Measurements from ENCODE around the gene DTNB. TPM values are rescaled to one million over a fixed set of nuclear protein-coding genes. Genes with fewer than 3 reads are reported as not detected.
"Not testable (repeated sequence)": the region's sequence is repeated elsewhere in the genome, so short reads cannot be mapped to it uniquely, and the experiment has no call there.

The DTNB gene
- total RNA-seq, 1 donor from 2014 or later, result 17.9 TPM

DNA sequence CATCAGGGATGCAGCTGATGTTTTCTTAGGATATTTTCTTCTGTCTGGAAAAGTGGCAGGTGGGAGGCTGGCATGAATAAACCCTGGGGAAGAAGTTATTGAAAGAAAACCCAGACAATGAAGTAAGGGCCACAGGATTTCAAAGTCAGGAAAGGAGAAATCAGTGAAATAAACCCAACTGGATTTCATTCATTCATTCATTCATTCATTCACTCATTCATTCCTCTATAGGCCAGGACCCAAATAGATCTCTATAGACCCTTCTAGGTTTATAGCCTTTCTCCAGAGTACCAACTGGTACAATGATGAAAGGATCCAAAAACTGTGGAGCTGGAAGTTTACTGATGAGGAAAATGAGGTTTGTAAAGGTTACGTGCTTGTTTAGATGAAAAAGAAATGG is 264.3 kb downstream of the DTNB start:
- H3K4me3 ChIP-seq, result no peak overlapping the region
- H3K9me3 ChIP-seq, result no peaks in the 10 kb centered on the region
- H3K27me3 ChIP-seq, result no peaks in the 10 kb centered on the region
- intact Hi-C loops (cut with DNase I), result no loop called here
- no peaks in the 10 kb centered on the region for H3K4me1 ChIP-seq
- TF ChIP-seq POLR2A (IDR thresholded peaks at IDR 0.05), result no peak
- TF ChIP-seq, protein P1, sequence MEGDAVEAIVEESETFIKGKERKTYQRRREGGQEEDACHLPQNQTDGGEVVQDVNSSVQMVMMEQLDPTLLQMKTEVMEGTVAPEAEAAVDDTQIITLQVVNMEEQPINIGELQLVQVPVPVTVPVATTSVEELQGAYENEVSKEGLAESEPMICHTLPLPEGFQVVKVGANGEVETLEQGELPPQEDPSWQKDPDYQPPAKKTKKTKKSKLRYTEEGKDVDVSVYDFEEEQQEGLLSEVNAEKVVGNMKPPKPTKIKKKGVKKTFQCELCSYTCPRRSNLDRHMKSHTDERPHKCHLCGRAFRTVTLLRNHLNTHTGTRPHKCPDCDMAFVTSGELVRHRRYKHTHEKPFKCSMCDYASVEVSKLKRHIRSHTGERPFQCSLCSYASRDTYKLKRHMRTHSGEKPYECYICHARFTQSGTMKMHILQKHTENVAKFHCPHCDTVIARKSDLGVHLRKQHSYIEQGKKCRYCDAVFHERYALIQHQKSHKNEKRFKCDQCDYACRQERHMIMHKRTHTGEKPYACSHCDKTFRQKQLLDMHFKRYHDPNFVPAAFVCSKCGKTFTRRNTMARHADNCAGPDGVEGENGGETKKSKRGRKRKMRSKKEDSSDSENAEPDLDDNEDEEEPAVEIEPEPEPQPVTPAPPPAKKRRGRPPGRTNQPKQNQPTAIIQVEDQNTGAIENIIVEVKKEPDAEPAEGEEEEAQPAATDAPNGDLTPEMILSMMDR (IDR thresholded peaks at IDR 0.05), result no peak
- TF ChIP-seq POLR2AphosphoS5 (IDR thresholded peaks at IDR 0.05; ENCODE audit: insufficient read depth in 1 of 2, low read depth in 1 of 2), result no peak
- no peaks in the 10 kb centered on the region for H3K36me3 ChIP-seq
- no peak overlapping the region for H3K27ac ChIP-seq
- no peak for DNase-seq (ENCODE audit: extremely low spot score in 2 of 2)

DNA sequence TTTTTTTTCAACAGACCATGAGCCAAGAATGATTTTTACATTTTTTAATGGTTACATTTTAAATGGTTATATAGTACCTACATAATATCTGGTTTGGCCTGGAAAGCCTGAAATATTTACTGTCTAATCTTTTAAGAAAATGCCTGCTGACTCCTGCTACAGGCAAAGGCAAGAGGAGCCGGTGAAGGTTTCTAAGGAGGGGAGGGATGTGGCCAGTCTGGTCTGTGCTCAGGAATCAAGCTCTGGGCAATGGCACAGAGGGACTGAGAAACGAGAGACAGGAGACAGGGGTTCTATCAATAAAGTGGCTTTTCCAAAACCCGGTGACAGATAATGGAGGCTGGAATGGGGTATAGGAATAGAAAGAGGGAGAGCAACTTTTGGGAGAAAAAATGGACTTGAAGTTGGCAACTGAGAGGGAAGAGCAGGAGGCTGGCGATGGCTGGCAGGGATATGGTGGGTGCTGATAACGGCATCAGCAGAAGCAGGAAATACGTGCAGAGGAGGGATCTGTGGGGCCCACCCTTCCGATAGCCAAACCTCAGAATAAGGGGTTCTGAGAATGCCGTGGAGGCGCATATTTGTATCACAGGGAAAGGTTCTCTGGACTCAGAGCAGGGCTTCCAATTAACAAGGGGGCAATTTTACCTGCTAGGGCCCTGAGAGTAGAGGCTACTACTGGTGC is 267.6 kb downstream of the DTNB start:
- no peaks in the 10 kb centered on the region for H3K36me3 ChIP-seq
- peak in 1 of 2 donors; percentile 47 for DNase-seq (ENCODE audit: extremely low spot score in 2 of 2)
- no peak overlapping the region for H3K27ac ChIP-seq
- H3K4me1 ChIP-seq, result no peaks in the 10 kb centered on the region
- TF ChIP-seq, protein P1 (IDR thresholded peaks at IDR 0.05), result no peak
- TF ChIP-seq POLR2AphosphoS5 (IDR thresholded peaks at IDR 0.05; ENCODE audit: insufficient read depth in 1 of 2, low read depth in 1 of 2), result no peak
- no peak for TF ChIP-seq POLR2A (IDR thresholded peaks at IDR 0.05)
- intact Hi-C loops (cut with DNase I), result no loop called here
- no peak overlapping the region for H3K4me3 ChIP-seq
- no peaks in the 10 kb centered on the region for H3K27me3 ChIP-seq
- no peaks in the 10 kb centered on the region for H3K9me3 ChIP-seq

DNA sequence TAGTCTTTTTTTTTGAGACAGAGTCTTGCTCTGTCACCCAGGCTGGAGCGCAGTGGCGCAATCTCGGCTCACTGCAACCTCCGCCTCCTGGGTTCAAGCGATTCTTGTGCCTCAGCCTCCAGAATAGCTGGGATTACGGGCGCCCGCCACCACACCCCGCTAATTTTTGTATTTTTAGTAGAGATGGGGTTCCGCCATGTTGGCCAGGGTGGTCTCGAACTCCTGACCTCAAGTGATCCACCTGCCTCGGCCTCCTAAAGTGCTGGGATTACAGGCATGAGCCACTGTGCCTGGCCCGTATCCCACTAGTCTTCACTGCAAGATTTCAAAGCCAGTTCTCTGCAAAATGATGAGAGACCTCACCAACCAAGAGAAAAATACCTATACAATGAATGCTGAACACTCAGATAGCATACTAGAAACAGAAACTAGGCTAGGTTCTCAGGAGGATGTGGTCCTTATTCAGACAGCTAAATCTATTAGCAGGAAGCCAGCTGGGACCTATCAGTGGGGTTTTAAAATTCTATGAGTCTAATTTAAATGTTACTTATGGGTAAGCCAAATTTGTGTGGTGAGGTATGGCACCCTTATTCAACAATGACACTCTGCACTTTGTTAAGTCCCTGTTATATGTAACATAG is 270.1 kb downstream of the DTNB start:
- intact Hi-C loops (cut with DNase I); H3K27ac ChIP-seq; H3K9me3 ChIP-seq; H3K4me3 ChIP-seq; H3K4me1 ChIP-seq; H3K27me3 ChIP-seq; H3K36me3 ChIP-seq; DNase-seq (ENCODE audit: extremely low spot score in 2 of 2): not testable (repeated sequence)

DNA sequence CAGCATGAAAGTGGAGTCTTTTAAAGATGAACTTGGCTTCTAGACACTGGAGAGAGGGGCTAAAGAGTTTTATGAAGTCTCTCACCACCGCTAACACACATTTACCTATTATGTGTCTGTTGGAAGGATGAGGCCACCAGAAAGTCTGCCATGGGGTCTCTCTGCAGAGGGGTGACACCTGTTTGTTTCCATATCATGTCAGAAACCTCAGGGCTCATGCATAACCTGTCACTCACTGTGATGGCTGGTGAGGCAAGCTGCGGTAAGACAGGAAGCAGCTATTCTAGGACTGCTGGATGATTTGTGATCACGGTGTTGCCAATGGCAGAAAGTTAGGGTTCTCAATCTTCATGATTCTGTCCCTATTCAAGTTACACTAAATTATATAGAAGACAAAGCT is 270.9 kb downstream of the DTNB start:
- Histone ChIP-seq H3K27ac (no peak overlapping the region), H3K27me3 (no peaks in the 10 kb centered on the region), H3K4me3 (no peak overlapping the region), H3K9me3 (no peaks in the 10 kb centered on the region), H3K36me3 (no peaks in the 10 kb centered on the region), H3K4me1 (no peaks in the 10 kb centered on the region)
- intact Hi-C loops (cut with DNase I), result no loop called here
- no peak for DNase-seq (ENCODE audit: extremely low spot score in 2 of 2)
- no peak for TF ChIP-seq POLR2AphosphoS5 (IDR thresholded peaks at IDR 0.05; ENCODE audit: insufficient read depth in 1 of 2, low read depth in 1 of 2)
- TF ChIP-seq, protein P1 (IDR thresholded peaks at IDR 0.05), result no peak
- no peak for TF ChIP-seq POLR2A (IDR thresholded peaks at IDR 0.05)

DNA sequence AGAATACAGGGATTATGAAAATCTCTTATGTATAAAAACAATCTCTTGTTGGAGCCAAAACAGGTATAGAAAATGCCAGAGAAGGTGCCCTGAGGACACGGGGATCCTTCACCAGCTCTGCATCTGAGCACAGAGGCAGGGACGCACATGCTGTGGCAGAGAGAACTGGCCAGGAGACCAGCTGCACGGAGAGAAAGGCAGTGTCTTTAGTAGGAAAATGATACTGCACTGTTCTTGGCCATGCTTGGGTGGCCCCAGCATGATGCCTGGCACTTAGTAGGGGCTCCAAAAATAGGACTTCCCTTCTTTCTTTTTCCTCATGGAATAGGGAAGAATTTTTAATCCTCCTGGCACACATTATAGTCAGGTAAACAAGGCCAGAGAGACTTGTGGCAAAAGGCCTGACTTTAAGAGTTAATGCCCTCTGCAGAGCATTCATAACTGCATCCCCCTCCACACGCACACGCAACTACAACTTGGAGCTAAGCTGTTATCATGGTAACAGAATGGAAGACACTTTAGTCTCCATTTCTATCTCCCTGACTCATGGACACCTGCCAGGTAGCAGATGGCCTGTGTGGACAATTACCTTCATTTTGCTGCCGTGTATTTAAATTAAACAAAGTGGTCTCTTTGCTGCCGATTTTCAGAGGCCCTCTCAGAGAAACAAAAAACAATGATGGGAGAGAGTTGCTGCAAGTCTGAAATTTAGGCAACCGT is 271.9 kb downstream of the DTNB start:
- Histone ChIP-seq H3K9me3 (no peaks in the 10 kb centered on the region), H3K27ac (no peak overlapping the region), H3K4me3 (no peak overlapping the region), H3K36me3 (no peaks in the 10 kb centered on the region), H3K4me1 (no peaks in the 10 kb centered on the region), H3K27me3 (no peaks in the 10 kb centered on the region)
- no peak for DNase-seq (ENCODE audit: extremely low spot score in 2 of 2)
- TF ChIP-seq POLR2A (IDR thresholded peaks at IDR 0.05) (no peak), POLR2AphosphoS5 (IDR thresholded peaks at IDR 0.05; ENCODE audit: insufficient read depth in 1 of 2, low read depth in 1 of 2) (no peak)
- TF ChIP-seq, protein P1 (IDR thresholded peaks at IDR 0.05), result no peak
- intact Hi-C loops (cut with DNase I), result no loop called here

All from vagina (tissue), 2 donors.